ENCODE measurements around the gene MAN1C1.

The MAN1C1 gene

DNA sequence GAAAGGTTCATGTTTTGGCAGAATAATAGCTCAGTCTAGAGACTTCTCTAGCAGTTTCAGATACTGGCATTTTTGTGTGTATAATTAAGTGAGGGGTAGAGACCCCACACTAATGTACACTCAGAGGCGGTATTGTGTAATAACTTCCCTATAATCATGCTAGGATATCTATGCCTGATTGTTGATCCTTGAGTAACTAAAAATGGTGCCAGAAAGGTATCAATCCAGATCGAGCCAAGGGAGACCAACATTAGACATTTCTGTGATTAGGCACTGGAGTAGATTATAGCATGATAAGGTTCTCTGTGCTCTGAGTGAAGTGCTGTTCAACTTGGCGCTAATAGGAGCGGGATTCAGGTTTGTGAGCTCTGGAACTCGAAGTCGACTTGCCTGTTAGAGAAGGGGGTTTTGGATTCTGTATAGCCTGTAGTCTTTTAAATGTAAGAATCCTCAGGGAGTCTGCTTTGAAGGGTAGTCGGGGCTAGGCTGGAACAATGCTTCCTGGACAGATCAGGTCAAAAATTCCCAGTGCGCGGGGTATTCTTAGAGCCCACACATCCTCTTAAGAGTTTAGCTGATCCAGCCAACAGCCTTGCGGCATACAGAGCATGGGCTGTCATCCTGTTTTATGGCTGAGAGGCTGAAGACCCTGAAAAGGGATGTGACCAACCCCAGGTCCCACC lies 24.2 kb downstream of the MAN1C1 start:
- H3K79me2 ChIP-seq (ENCODE audit: low read length) = no peaks in the 10 kb centered on the region
- H3K9me3 ChIP-seq (ENCODE audit: insufficient read depth, low read length) = no peaks in the 10 kb centered on the region
- no peaks in the 10 kb centered on the region for H3K36me3 ChIP-seq (replicated peaks; ENCODE audit: low read depth, low read length)
- no peaks in the 10 kb centered on the region for H4K20me1 ChIP-seq (ENCODE audit: insufficient read depth, low read length)
- H3K4me3 ChIP-seq (ENCODE audit: low read length) = no peak overlapping the region
- H3K27ac ChIP-seq (ENCODE audit: low read length) = no peak overlapping the region
- no peak overlapping the region for H3K9ac ChIP-seq (ENCODE audit: low read length)
- H3K4me1 ChIP-seq (ENCODE audit: low read length) = no peaks in the 10 kb centered on the region
- no peak overlapping the region for H3K4me2 ChIP-seq (ENCODE audit: low read length)
- peaks cover 38% of the 10 kb centered on the region for H3K27me3 ChIP-seq (ENCODE audit: low read depth, low read length)
- H2AFZ ChIP-seq (ENCODE audit: low read depth, low read length) = no peak overlapping the region
- no peak for TF ChIP-seq EZH2phosphoT487 (IDR thresholded peaks at IDR 0.05; ENCODE audit: low read depth)
- TF ChIP-seq, protein P1, sequence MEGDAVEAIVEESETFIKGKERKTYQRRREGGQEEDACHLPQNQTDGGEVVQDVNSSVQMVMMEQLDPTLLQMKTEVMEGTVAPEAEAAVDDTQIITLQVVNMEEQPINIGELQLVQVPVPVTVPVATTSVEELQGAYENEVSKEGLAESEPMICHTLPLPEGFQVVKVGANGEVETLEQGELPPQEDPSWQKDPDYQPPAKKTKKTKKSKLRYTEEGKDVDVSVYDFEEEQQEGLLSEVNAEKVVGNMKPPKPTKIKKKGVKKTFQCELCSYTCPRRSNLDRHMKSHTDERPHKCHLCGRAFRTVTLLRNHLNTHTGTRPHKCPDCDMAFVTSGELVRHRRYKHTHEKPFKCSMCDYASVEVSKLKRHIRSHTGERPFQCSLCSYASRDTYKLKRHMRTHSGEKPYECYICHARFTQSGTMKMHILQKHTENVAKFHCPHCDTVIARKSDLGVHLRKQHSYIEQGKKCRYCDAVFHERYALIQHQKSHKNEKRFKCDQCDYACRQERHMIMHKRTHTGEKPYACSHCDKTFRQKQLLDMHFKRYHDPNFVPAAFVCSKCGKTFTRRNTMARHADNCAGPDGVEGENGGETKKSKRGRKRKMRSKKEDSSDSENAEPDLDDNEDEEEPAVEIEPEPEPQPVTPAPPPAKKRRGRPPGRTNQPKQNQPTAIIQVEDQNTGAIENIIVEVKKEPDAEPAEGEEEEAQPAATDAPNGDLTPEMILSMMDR (IDR thresholded peaks at IDR 0.05; ENCODE audit: low read depth, low read length) = no peak

DNA sequence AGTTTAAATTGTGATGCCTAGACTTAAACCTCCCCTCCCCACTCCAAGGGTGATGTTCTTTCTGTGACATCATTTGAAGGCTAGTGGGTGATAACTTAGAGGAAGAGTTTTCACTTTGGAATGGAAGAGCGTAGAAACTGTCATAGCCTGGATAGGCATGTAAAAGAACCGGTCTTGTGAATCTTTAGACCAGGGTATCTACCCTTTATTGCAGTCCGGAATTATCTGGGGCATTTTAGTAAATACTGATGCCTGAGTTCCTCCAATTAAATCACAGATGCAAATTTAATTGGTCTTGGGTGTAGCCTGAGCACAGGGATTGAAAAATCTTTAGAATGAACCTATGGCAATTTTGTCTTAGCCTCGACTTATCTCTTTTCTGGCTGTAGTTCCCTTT lies 24.7 kb downstream of the MAN1C1 start:
- Histone ChIP-seq H3K27ac (ENCODE audit: low read length) (no peak overlapping the region), H3K36me3 (replicated peaks; ENCODE audit: low read depth, low read length) (no peaks in the 10 kb centered on the region), H3K9me3 (ENCODE audit: insufficient read depth, low read length) (no peaks in the 10 kb centered on the region), H3K4me3 (ENCODE audit: low read length) (no peak overlapping the region), H3K9ac (ENCODE audit: low read length) (no peak overlapping the region), H3K27me3 (ENCODE audit: low read depth, low read length) (peaks cover 38% of the 10 kb centered on the region), H2AFZ (ENCODE audit: low read depth, low read length) (no peak overlapping the region), H4K20me1 (ENCODE audit: insufficient read depth, low read length) (no peaks in the 10 kb centered on the region), H3K4me2 (ENCODE audit: low read length) (no peak overlapping the region), H3K4me1 (ENCODE audit: low read length) (no peaks in the 10 kb centered on the region), H3K79me2 (ENCODE audit: low read length) (no peaks in the 10 kb centered on the region)
- TF ChIP-seq, protein P1 (IDR thresholded peaks at IDR 0.05; ENCODE audit: low read depth, low read length) = no peak
- TF ChIP-seq EZH2phosphoT487 (IDR thresholded peaks at IDR 0.05; ENCODE audit: low read depth) = no peak

DNA sequence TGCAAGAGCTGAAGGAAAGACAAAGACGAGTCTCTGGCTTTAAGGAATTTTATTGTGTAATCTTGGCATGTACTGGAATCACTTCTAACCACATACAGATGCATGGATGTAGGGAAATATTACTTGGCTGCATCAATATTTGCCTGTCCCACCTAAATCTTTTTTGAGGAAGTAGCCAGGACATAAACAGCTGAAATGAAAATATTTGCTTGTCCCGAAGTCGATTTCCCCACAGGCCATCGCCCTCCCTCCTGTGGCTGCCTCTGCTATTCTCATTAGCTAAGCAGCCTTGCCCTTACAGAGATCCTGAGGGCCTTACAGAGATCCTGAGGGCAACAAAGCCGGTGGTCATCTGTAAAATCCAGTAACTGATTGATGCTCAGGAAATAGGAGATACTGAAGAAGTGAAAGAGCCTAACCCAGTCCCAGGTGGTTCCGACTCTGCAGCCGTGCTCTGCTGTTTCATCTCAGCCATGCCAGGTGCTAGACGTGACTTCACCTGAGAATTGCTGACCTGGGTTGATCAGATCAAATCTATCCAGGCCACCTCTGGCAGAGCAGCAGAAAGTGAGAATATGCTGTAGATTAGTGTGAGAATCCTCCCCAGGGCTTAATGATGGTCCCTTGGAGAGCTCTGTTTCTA lies 25.5 kb downstream of the MAN1C1 start:
- Histone ChIP-seq H2AFZ (ENCODE audit: low read depth, low read length) (no peak overlapping the region), H3K4me3 (ENCODE audit: low read length) (no peak overlapping the region), H3K79me2 (ENCODE audit: low read length) (no peaks in the 10 kb centered on the region), H3K9me3 (ENCODE audit: insufficient read depth, low read length) (no peaks in the 10 kb centered on the region), H3K9ac (ENCODE audit: low read length) (no peak overlapping the region), H3K4me1 (ENCODE audit: low read length) (no peaks in the 10 kb centered on the region), H4K20me1 (ENCODE audit: insufficient read depth, low read length) (no peaks in the 10 kb centered on the region), H3K27me3 (ENCODE audit: low read depth, low read length) (peaks cover 38% of the 10 kb centered on the region), H3K4me2 (ENCODE audit: low read length) (no peak overlapping the region), H3K36me3 (replicated peaks; ENCODE audit: low read depth, low read length) (no peaks in the 10 kb centered on the region), H3K27ac (ENCODE audit: low read length) (no peak overlapping the region)
- TF ChIP-seq, protein P1 (IDR thresholded peaks at IDR 0.05; ENCODE audit: low read depth, low read length) = no peak
- no peak for TF ChIP-seq EZH2phosphoT487 (IDR thresholded peaks at IDR 0.05; ENCODE audit: low read depth)

DNA sequence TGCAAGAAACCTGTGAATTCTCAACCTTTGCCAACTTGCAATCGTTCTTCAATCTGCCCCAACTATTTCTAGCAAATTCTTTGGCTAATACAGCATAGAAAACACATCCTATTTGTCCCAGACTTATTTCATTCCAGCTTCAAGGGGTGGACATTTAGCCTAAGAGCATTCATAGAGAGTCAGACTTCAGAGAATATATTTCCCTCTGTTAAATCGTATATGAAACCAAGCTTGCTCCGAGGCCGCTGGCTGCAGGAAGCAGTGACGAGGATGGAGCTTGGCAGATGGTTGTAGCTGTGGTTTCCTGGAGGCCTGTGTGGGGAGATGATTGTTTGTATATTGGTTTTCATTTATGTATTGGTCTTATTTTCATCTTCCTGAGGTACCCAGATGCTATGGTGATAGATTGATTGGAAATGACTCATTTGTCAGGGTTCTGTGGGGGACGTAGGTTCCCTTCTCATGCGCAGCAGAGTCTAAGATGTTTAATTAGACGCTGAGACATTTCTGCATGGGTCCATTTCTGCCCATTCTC lies 26.1 kb downstream of the MAN1C1 start:
- H3K79me2 ChIP-seq (ENCODE audit: low read length) = no peaks in the 10 kb centered on the region
- H2AFZ ChIP-seq (ENCODE audit: low read depth, low read length) = no peak overlapping the region
- no peaks in the 10 kb centered on the region for H3K36me3 ChIP-seq (replicated peaks; ENCODE audit: low read depth, low read length)
- no peak overlapping the region for H3K27ac ChIP-seq (ENCODE audit: low read length)
- H3K4me1 ChIP-seq (ENCODE audit: low read length) = no peaks in the 10 kb centered on the region
- peaks cover 38% of the 10 kb centered on the region for H3K27me3 ChIP-seq (ENCODE audit: low read depth, low read length)
- no peaks in the 10 kb centered on the region for H4K20me1 ChIP-seq (ENCODE audit: insufficient read depth, low read length)
- H3K9me3 ChIP-seq (ENCODE audit: insufficient read depth, low read length) = no peaks in the 10 kb centered on the region
- H3K4me2 ChIP-seq (ENCODE audit: low read length) = 0 out of 2 replicates have a peak overlapping the region, but pooled peaks have one; percentile 9
- H3K9ac ChIP-seq (ENCODE audit: low read length) = no peak overlapping the region
- no peak for TF ChIP-seq EZH2phosphoT487 (IDR thresholded peaks at IDR 0.05; ENCODE audit: low read depth)
- TF ChIP-seq, protein P1 (IDR thresholded peaks at IDR 0.05; ENCODE audit: low read depth, low read length) = no peak
- no peak overlapping the region for H3K4me3 ChIP-seq (ENCODE audit: low read length)

All from OCI-LY3 (cell line).